Calu3 (cell line): ENCODE results near the gene PKP3. TPM values are rescaled to one million over a fixed set of nuclear protein-coding genes. Genes with fewer than 3 reads are reported as not detected.

Source experiments
- BruUV-seq: library from RNA; stranded (reverse); fragments of 400-500 nt; replicated peaks from 2 replicates; lab custom pipeline; 2021; lab: Mats Ljungman, UMichigan
- CTCF ChIA-PET: fragments of 300-600 bp; sonication (Branson Sonifier 250); formaldehyde crosslinking; loops from one replicate; lab custom pipeline; 2022; ENCODE audit warnings: antibody characterized with exemption; lab: Charles Lee
- DNase-seq: peaks from one replicate; pipeline ENCODE4 v3.0.0; 2022
- H3K27ac Mint-ChIP-seq: one replicate; pipeline ENCODE4 v1.8.0; 2022; ENCODE audit warnings: mixed read lengths; ENCODE audit not compliant: unreplicated experiment
- H3K27me3 Mint-ChIP-seq: one replicate; pipeline ENCODE4 v1.8.0; 2022; ENCODE audit warnings: mixed read lengths; ENCODE audit not compliant: unreplicated experiment
- H3K36me3 Mint-ChIP-seq: one replicate; pipeline ENCODE4 v1.8.0; 2022; ENCODE audit warnings: mild to moderate bottlenecking, moderate library complexity, mixed read lengths; ENCODE audit not compliant: insufficient read depth, unreplicated experiment
- H3K4me1 Mint-ChIP-seq: one replicate; pipeline ENCODE4 v1.8.0; 2022; ENCODE audit warnings: mild to moderate bottlenecking, low read depth, mixed read lengths; ENCODE audit not compliant: unreplicated experiment
- H3K4me3 Mint-ChIP-seq: one replicate; pipeline ENCODE4 v1.8.0; 2022; ENCODE audit warnings: mild to moderate bottlenecking, low read depth, moderate library complexity, mixed read lengths; ENCODE audit not compliant: unreplicated experiment
- H3K9me3 Mint-ChIP-seq: one replicate; pipeline ENCODE4 v1.8.0; 2022; ENCODE audit warnings: low read depth, mixed read lengths; ENCODE audit not compliant: unreplicated experiment
- intact Hi-C: fragments of 100-400 bp; cut with micrococcal nuclease; formaldehyde crosslinking; loops from one replicate; pipeline ENCODE4 v1.10.0; 2022; ENCODE audit not compliant: unreplicated experiment
- total RNA-seq: library from RNA; stranded (reverse); gene quantifications from 2 replicates; pipeline ENCODE4 v1.2.3, GENCODE V29; 2022
- TF ChIP-seq, protein P1 (sequence below): fragments of 200-600 bp; IDR thresholded peaks from one replicate; pipeline ENCODE4 v1.8.0; 2022; ENCODE audit warnings: antibody characterized with exemption; ENCODE audit not compliant: unreplicated experiment

Gene PKP3
- total RNA-seq, 1 experiment from 2014 or later, result 128 TPM

DNA sequence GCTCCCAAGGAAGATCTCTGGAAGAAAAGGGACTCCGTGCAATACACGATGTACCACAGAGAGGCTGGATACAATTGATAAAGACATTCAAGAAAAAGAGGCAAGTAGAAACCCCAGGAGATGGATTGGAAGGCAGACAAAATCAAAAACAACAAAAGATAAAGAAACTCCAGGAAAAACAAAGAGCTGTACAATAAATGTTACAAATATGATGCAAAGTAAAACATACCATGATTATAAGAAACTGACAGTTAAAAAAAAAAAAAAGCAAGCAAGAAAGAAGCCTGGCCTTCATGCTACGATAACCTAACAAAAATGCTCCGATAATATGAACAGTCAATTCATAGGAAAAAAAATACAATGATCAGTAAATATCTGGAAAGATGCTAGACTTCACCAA lies 31.3 kb downstream of the PKP3 start:
- H3K4me3 Mint-ChIP-seq, result no peak overlapping the region
- peaks cover 5% of the 10 kb centered on the region for H3K9me3 Mint-ChIP-seq
- peaks cover 10% of the 10 kb centered on the region for H3K27me3 Mint-ChIP-seq
- DNase-seq, result no peak
- peaks cover 15% of the 10 kb centered on the region for H3K36me3 Mint-ChIP-seq
- BruUV-seq, result no TSS peak
- CTCF ChIA-PET, result no interaction called here
- no peak overlapping the region for H3K27ac Mint-ChIP-seq
- no peaks in the 10 kb centered on the region for H3K4me1 Mint-ChIP-seq
- intact Hi-C loops, result no loop called here
- TF ChIP-seq, protein P1, sequence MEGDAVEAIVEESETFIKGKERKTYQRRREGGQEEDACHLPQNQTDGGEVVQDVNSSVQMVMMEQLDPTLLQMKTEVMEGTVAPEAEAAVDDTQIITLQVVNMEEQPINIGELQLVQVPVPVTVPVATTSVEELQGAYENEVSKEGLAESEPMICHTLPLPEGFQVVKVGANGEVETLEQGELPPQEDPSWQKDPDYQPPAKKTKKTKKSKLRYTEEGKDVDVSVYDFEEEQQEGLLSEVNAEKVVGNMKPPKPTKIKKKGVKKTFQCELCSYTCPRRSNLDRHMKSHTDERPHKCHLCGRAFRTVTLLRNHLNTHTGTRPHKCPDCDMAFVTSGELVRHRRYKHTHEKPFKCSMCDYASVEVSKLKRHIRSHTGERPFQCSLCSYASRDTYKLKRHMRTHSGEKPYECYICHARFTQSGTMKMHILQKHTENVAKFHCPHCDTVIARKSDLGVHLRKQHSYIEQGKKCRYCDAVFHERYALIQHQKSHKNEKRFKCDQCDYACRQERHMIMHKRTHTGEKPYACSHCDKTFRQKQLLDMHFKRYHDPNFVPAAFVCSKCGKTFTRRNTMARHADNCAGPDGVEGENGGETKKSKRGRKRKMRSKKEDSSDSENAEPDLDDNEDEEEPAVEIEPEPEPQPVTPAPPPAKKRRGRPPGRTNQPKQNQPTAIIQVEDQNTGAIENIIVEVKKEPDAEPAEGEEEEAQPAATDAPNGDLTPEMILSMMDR, result no peak

DNA sequence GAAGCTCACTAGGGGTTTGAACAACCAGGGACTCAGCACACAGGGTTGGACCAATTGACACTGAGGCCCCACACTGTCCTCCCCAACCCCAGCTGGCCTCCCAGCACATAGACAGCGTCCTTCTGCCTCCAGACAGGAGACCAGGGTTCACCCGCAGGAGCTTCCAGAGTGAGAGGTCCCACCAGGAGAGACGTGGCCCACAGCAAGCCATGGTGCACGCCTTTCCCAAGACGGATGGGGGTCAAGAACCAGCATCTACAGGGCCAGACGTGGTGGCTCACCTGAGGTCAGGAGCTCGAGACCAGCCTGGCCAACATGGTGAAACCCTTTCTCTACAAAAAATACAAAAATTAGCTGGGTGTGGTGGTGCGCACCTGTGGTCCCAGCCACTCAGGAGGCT lies 32.8 kb downstream of the PKP3 start:
- H3K9me3 Mint-ChIP-seq, result peaks cover 5% of the 10 kb centered on the region
- BruUV-seq, result no TSS peak
- TF ChIP-seq, protein P1, result no peak
- CTCF ChIA-PET, result interaction anchor here (0.7 kb wide), 1 partner anchor 21 kb away, joined by 3 read pairs; no protein-coding TSS in a partner anchor
- H3K36me3 Mint-ChIP-seq, result peaks cover 15% of the 10 kb centered on the region
- no peaks in the 10 kb centered on the region for H3K4me1 Mint-ChIP-seq
- intact Hi-C loops, result no loop called here
- peaks cover 10% of the 10 kb centered on the region for H3K27me3 Mint-ChIP-seq
- no peak overlapping the region for H3K4me3 Mint-ChIP-seq
- no peak overlapping the region for H3K27ac Mint-ChIP-seq
- DNase-seq, result no peak

DNA sequence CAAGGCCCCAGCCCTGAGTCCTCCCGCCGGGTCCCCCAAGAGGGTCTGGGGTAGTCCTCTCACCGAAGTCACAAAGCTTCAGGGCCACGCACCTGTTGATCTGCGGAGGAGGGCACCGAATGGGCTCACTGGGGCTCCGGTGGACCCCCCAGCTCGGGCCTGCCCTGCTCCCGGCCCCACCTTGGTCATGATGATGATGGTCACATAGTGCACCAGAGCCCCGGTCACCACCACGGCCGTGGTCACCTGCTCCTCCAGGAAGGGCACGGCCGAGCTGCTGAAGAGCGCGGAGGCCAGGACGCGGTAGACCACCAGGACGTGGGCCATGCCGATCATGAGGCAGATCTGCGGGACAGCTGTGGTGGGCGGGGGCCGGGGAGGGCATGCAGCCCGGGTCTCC lies 34.3 kb downstream of the PKP3 start:
- Mint-ChIP-seq H3K36me3 (peaks cover 15% of the 10 kb centered on the region), H3K27ac (no peak overlapping the region), H3K4me1 (no peaks in the 10 kb centered on the region), H3K4me3 (no peak overlapping the region), H3K27me3 (peaks cover 10% of the 10 kb centered on the region), H3K9me3 (peaks cover 5% of the 10 kb centered on the region)
- TF ChIP-seq, protein P1, result no peak
- CTCF ChIA-PET, result no interaction called here
- intact Hi-C loops, result no loop called here
- BruUV-seq, result no TSS peak
- DNase-seq, result no peak

DNA sequence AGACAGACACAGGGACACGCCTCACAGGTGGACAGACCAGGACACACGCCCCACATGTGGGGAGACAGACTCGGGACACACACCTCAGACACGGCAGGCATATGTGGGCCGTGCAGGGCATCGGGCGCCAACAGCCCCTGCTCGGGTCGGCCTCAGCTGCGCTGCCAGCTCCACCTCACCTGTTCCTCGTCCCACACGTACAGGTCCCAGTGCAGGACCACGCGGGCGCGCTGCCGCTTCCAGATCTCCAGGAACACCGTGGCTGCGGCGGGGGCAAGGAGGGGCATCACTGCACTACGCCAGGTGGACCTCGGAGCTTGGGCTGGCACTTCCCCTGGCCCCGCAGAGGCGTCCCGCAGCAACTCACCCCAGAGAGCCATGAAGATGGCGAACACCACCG lies 35.4 kb downstream of the PKP3 start:
- TF ChIP-seq, protein P1, result no peak
- CTCF ChIA-PET, result interaction anchor here (0.7 kb wide), 1 partner anchor 12 kb away, joined by 3 read pairs; the partner anchor contains the start of gene ANO9
- no TSS peak for BruUV-seq
- no peak overlapping the region for H3K27ac Mint-ChIP-seq
- peaks cover 15% of the 10 kb centered on the region for H3K36me3 Mint-ChIP-seq
- no peak for DNase-seq
- H3K4me3 Mint-ChIP-seq, result no peak overlapping the region
- peaks cover 4% of the 10 kb centered on the region for H3K9me3 Mint-ChIP-seq
- H3K27me3 Mint-ChIP-seq, result peaks cover 10% of the 10 kb centered on the region
- intact Hi-C loops, result no loop called here
- H3K4me1 Mint-ChIP-seq, result no peaks in the 10 kb centered on the region
